Measurements from ENCODE around the gene ATRN.

DNA sequence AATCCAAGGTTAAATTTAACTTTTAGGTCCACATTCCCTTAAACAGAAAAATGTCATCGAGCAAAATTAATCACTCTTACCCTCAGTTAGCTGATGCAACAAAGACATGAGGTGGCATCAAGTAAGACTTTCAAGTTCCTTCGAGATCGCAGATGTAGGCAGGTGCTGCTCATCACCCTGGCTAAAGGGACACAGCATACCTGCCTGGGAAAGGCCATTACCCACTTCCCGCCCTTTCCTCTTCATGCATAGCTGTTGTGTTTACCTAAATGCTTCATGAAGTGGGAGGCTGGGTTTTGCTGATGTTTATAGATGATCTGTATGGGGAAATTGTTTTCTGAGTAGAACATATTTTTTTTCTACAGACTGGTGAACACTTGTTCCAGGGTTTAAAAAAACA lies 124.7 kb downstream of the ATRN start:
- TF ChIP-seq, protein P1, sequence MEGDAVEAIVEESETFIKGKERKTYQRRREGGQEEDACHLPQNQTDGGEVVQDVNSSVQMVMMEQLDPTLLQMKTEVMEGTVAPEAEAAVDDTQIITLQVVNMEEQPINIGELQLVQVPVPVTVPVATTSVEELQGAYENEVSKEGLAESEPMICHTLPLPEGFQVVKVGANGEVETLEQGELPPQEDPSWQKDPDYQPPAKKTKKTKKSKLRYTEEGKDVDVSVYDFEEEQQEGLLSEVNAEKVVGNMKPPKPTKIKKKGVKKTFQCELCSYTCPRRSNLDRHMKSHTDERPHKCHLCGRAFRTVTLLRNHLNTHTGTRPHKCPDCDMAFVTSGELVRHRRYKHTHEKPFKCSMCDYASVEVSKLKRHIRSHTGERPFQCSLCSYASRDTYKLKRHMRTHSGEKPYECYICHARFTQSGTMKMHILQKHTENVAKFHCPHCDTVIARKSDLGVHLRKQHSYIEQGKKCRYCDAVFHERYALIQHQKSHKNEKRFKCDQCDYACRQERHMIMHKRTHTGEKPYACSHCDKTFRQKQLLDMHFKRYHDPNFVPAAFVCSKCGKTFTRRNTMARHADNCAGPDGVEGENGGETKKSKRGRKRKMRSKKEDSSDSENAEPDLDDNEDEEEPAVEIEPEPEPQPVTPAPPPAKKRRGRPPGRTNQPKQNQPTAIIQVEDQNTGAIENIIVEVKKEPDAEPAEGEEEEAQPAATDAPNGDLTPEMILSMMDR (optimal IDR thresholded peaks at IDR 0.05 in 1 of 3, IDR thresholded peaks at IDR 0.05 in 1 of 3, conservative IDR thresholded peaks at IDR 0.05 in 1 of 3; ENCODE audit: extremely low read depth in 1 of 3, insufficient read depth in 2 of 3, low read length in 3 of 3): no peak
- TF ChIP-seq EZH2 (IDR thresholded peaks at IDR 0.05; ENCODE audit: low read length): no peak

Data from keratinocyte (primary cell).